ENCODE data around the gene LAMA3.

DNA sequence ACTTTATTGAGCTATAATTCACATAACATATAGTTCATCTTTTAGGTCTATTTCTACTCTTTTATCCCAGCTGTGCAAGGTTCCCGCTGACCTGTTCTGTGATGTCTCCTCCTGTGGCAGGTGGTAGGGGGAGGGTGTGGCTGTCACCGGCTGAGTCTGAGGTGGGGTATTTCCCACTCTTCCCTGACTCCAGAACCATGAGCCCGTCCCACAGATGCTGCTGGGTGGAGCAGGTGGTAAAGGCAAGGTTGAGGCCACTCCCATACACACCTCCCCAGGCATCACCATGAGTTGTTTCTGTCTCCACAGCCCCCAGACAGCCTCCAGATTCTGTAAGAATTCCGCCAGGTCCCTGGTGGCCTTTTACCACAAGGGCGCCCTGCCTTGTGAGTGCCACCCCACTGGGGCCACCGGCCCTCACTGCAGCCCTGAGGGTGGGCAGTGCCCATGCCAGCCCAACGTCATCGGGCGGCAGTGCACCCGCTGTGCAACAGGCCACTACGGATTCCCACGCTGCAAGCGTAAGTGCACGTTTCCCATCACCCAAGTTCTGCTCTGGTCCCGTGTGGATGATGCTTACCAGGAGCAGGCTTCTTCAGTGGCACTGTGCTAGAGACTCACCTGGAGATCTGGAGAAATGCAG is 156.9 kb downstream of the LAMA3 start:
- no peak for TF ChIP-seq POLR2A (IDR thresholded peaks at IDR 0.05)
- TF ChIP-seq, protein P1, sequence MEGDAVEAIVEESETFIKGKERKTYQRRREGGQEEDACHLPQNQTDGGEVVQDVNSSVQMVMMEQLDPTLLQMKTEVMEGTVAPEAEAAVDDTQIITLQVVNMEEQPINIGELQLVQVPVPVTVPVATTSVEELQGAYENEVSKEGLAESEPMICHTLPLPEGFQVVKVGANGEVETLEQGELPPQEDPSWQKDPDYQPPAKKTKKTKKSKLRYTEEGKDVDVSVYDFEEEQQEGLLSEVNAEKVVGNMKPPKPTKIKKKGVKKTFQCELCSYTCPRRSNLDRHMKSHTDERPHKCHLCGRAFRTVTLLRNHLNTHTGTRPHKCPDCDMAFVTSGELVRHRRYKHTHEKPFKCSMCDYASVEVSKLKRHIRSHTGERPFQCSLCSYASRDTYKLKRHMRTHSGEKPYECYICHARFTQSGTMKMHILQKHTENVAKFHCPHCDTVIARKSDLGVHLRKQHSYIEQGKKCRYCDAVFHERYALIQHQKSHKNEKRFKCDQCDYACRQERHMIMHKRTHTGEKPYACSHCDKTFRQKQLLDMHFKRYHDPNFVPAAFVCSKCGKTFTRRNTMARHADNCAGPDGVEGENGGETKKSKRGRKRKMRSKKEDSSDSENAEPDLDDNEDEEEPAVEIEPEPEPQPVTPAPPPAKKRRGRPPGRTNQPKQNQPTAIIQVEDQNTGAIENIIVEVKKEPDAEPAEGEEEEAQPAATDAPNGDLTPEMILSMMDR (IDR thresholded peaks at IDR 0.05), result no peak
